NCI-H526 (cell line): ENCODE data around the gene CTNNA3.

Experiments used
- DNase-seq, 2 experiments: peaks; one replicate each; lab custom pipeline; 2025; lab: John Stamatoyannopoulos, UW

Gene CTNNA3

GRCh38 chr10:66538908-66539307, 1157.1 kb downstream of the CTNNA3 start:
- no peak for DNase-seq

GRCh38 chr10:66538371-66538770, 1157.6 kb downstream of the CTNNA3 start:
- no peak for DNase-seq

- DNase-seq = no peak
These were observed 1158.8 kb downstream of the CTNNA3 start for GRCh38 chr10:66537186-66537585.

- no peak for DNase-seq
These were observed 1160.6 kb downstream of the CTNNA3 start for GRCh38 chr10:66535439-66535838.

- DNase-seq = no peak
These were observed 1161.1 kb downstream of the CTNNA3 start for GRCh38 chr10:66534866-66535265.

GRCh38 chr10:66521506-66521905, 1174.5 kb downstream of the CTNNA3 start:
- DNase-seq = no peak

GRCh38 chr10:66519616-66520015, 1176.4 kb downstream of the CTNNA3 start:
- DNase-seq = no peak

- no peak for DNase-seq
These were observed 1181.3 kb downstream of the CTNNA3 start for GRCh38 chr10:66514666-66515065.

- no peak for DNase-seq
These were observed 1182.5 kb downstream of the CTNNA3 start for GRCh38 chr10:66513504-66513903.

- no peak for DNase-seq
These were observed 1190.9 kb downstream of the CTNNA3 start for GRCh38 chr10:66505003-66505657.

- DNase-seq = no peak
These were observed 1194.6 kb downstream of the CTNNA3 start for GRCh38 chr10:66501356-66501755.

- DNase-seq = no peak
These were observed 1212.0 kb downstream of the CTNNA3 start for GRCh38 chr10:66483966-66484365.

GRCh38 chr10:66472156-66472555, 1223.8 kb downstream of the CTNNA3 start:
- DNase-seq = no peak

- no peak for DNase-seq
These were observed 1229.0 kb downstream of the CTNNA3 start for GRCh38 chr10:66467042-66467441.

GRCh38 chr10:66466622-66467021, 1229.4 kb downstream of the CTNNA3 start:
- DNase-seq = no peak

GRCh38 chr10:66463611-66464010, 1232.4 kb downstream of the CTNNA3 start:
- DNase-seq = no peak

- DNase-seq = no peak
These were observed 1238.4 kb downstream of the CTNNA3 start for GRCh38 chr10:66457629-66458028.

GRCh38 chr10:66455304-66455703, 1240.7 kb downstream of the CTNNA3 start:
- peak; percentile 0 to 2 for DNase-seq

GRCh38 chr10:66440568-66440967, 1255.4 kb downstream of the CTNNA3 start:
- no peak for DNase-seq

GRCh38 chr10:66414943-66415342, 1281.1 kb downstream of the CTNNA3 start:
- DNase-seq = no peak

- DNase-seq = no peak
These were observed 1290.4 kb downstream of the CTNNA3 start for GRCh38 chr10:66405566-66405965.

GRCh38 chr10:66398669-66399068, 1297.3 kb downstream of the CTNNA3 start:
- DNase-seq = no peak

GRCh38 chr10:66394342-66395063, 1301.5 kb downstream of the CTNNA3 start:
- no peak for DNase-seq

GRCh38 chr10:66390926-66391325, 1305.1 kb downstream of the CTNNA3 start:
- no peak for DNase-seq
